ENCODE data around the gene ERF.

Gene ERF

DNA sequence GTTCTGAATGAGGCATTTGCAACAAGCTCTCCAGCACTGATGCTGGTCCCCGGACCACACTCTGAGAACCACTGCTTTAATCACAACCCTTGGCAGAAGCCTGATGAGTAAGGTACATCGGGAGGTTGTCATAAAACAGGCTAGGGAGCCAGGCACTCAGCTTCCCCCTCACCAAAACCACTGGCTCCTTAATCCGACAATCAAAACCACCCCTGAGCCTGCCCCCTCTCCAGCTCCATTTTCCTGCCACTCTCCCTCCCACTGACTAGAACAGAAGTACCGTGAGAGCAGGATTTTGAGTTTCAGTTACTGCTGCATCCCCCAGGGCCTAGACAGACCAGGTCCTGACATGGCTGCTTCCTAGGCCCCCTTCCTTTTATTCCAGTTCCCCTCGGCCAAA, 19.7 kb downstream of the ERF start:
- Histone ChIP-seq H3K4me1 (ENCODE audit: control insufficient read depth in 2 of 2, insufficient read depth in 1 of 2, low read depth in 1 of 2, low read length in 2 of 2) (no peaks in the 10 kb centered on the region), H2AK5ac (ENCODE audit: low read depth, low read length) (no peak overlapping the region), H3K23ac (ENCODE audit: low read depth, low read length, poor library complexity) (no peak overlapping the region), H2BK5ac (ENCODE audit: low read length) (no peak overlapping the region), H3K14ac (ENCODE audit: low read length) (no peak overlapping the region), H3K36me3 (replicated peaks in 1 of 2; ENCODE audit: control insufficient read depth in 2 of 2, insufficient read depth in 2 of 2, low read length in 2 of 2) (peaks cover 58 to 90% of the 10 kb centered on the region in 2 donors), H3K9me3 (replicated peaks in 1 of 2; ENCODE audit: control insufficient read depth in 2 of 2, insufficient read depth in 1 of 2, low read depth in 1 of 2, low read length in 2 of 2) (no peaks in the 10 kb centered on the region), H3K27me3 (ENCODE audit: control insufficient read depth in 3 of 3, insufficient read depth in 3 of 3, low read depth in 1 of 3, low read length in 3 of 3) (no peaks in the 10 kb centered on the region), H3K18ac (ENCODE audit: low read length) (no peak overlapping the region), H2BK120ac (ENCODE audit: low read depth, low read length) (no peak overlapping the region), H2BK15ac (ENCODE audit: low read length) (no peak overlapping the region), H4K8ac (ENCODE audit: low read depth, low read length) (no peak overlapping the region), H3K27ac (replicated peaks; ENCODE audit: low read length) (no peak overlapping the region), H4K91ac (ENCODE audit: low read depth, low read length, poor library complexity) (no peak overlapping the region), H3K79me1 (ENCODE audit: low read depth, low read length) (peaks cover 5% of the 10 kb centered on the region), H2BK12ac (ENCODE audit: low read length) (no peak overlapping the region), H3K4me2 (ENCODE audit: insufficient read depth, low read length, poor library complexity, severe bottlenecking) (no peak overlapping the region), H3K4ac (ENCODE audit: low read length) (no peak overlapping the region), H3K4me3 (ENCODE audit: low read length in 2 of 2) (no peak overlapping the region), H3K9ac (ENCODE audit: low read depth, low read length, poor library complexity) (no peak overlapping the region), H2AFZ (ENCODE audit: low read length) (no peak overlapping the region)
- no CpG with 5 or more reads among the region's 5 CpGs for WGBS, 2 donors (ENCODE audit: extremely low coverage in 2 of 2, insufficient read length in 2 of 2, insufficient replicate concordance in 1 of 2)
- DNase-seq (ENCODE audit: low spot score): no peak

DNA sequence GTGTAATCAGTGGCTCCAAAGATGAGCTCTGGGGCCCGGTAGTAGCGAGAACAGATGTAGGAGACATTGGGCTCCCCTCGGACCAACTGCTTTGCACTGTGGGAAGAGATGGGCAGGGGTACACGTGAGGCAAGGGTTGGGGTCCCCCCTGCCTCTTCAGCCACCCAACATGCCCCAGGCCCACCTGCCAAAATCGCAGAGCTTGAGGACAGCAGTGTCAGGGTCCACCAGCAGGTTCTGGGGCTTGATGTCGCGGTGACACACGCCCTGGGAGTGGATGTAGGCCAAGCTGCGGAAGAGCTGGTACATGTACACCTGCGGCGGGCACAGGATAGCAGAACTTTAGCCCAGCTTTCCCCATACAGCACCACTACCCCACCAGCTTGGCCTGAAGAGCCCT, 20.6 kb downstream of the ERF start:
- Histone ChIP-seq H2BK15ac (ENCODE audit: low read length) (no peak overlapping the region), H3K36me3 (replicated peaks in 1 of 2; ENCODE audit: control insufficient read depth in 2 of 2, insufficient read depth in 2 of 2, low read length in 2 of 2) (peaks cover 60 to 90% of the 10 kb centered on the region in 2 donors), H2BK5ac (ENCODE audit: low read length) (no peak overlapping the region), H3K27ac (replicated peaks; ENCODE audit: low read length) (no peak overlapping the region), H3K9ac (ENCODE audit: low read depth, low read length, poor library complexity) (no peak overlapping the region), H2AFZ (ENCODE audit: low read length) (no peak overlapping the region), H3K9me3 (replicated peaks in 1 of 2; ENCODE audit: control insufficient read depth in 2 of 2, insufficient read depth in 1 of 2, low read depth in 1 of 2, low read length in 2 of 2) (no peaks in the 10 kb centered on the region), H3K4ac (ENCODE audit: low read length) (no peak overlapping the region), H4K8ac (ENCODE audit: low read depth, low read length) (no peak overlapping the region), H3K23ac (ENCODE audit: low read depth, low read length, poor library complexity) (no peak overlapping the region), H3K14ac (ENCODE audit: low read length) (no peak overlapping the region), H3K4me2 (ENCODE audit: insufficient read depth, low read length, poor library complexity, severe bottlenecking) (no peak overlapping the region), H3K18ac (ENCODE audit: low read length) (no peak overlapping the region), H2BK12ac (ENCODE audit: low read length) (no peak overlapping the region), H2AK5ac (ENCODE audit: low read depth, low read length) (no peak overlapping the region), H2BK120ac (ENCODE audit: low read depth, low read length) (no peak overlapping the region), H3K4me1 (ENCODE audit: control insufficient read depth in 2 of 2, insufficient read depth in 1 of 2, low read depth in 1 of 2, low read length in 2 of 2) (peaks cover 0 to 2% of the 10 kb centered on the region in 2 donors), H3K27me3 (ENCODE audit: control insufficient read depth in 3 of 3, insufficient read depth in 3 of 3, low read depth in 1 of 3, low read length in 3 of 3) (no peaks in the 10 kb centered on the region), H3K4me3 (ENCODE audit: low read length in 2 of 2) (peak overlapping the region in 1 of 2 donors; percentile 24), H4K91ac (ENCODE audit: low read depth, low read length, poor library complexity) (no peak overlapping the region), H3K79me1 (ENCODE audit: low read depth, low read length) (peaks cover 5% of the 10 kb centered on the region)
- no CpG with 5 or more reads among the region's 11 CpGs for WGBS, 2 donors (ENCODE audit: extremely low coverage in 2 of 2, insufficient read length in 2 of 2, insufficient replicate concordance in 1 of 2)
- DNase-seq (ENCODE audit: low spot score): no peak

DNA sequence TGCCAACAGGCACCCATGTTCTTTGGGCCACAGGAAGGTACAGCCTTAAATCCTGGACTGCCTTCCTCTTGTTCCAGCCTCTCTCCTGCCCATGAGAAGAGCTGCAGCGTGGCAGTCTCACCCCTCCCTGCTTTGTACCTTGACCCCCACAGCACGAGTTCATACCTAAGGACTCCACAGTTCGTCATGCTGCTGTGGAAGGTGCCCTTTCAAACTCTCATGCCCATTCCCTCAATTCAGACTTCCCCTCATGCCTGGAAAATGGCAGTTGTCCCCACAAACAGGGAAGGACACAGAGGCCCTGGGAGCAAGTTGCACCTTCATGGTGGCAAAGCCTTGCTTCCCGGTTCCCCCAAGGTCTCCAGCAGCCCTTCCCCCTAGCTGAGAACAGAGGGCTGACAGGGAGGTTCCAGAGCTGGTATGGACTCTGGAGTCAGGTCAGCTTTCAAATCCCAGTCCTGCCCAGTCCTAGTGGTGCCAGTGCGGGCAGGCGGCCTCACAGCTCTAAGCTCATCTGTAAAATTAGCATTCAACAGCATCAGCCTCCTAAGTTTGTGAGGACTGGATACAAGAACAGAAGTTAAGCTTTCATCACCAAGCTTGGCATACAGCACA, 21.1 kb downstream of the ERF start:
- no peak overlapping the region for H3K27ac ChIP-seq (replicated peaks; ENCODE audit: low read length)
- H3K4ac ChIP-seq (ENCODE audit: low read length): no peak overlapping the region
- no CpG with 5 or more reads among the region's 6 CpGs for WGBS, 2 donors (ENCODE audit: extremely low coverage in 2 of 2, insufficient read length in 2 of 2, insufficient replicate concordance in 1 of 2)
- H3K14ac ChIP-seq (ENCODE audit: low read length): no peak overlapping the region
- no peak overlapping the region for H2AK5ac ChIP-seq (ENCODE audit: low read depth, low read length)
- no peak overlapping the region for H3K9ac ChIP-seq (ENCODE audit: low read depth, low read length, poor library complexity)
- no peak overlapping the region for H3K4me3 ChIP-seq (ENCODE audit: low read length in 2 of 2)
- H4K8ac ChIP-seq (ENCODE audit: low read depth, low read length): no peak overlapping the region
- H3K23ac ChIP-seq (ENCODE audit: low read depth, low read length, poor library complexity): no peak overlapping the region
- peaks cover 57 to 90% of the 10 kb centered on the region in 2 donors for H3K36me3 ChIP-seq (replicated peaks in 1 of 2; ENCODE audit: control insufficient read depth in 2 of 2, insufficient read depth in 2 of 2, low read length in 2 of 2)
- H2BK5ac ChIP-seq (ENCODE audit: low read length): no peak overlapping the region
- H2AFZ ChIP-seq (ENCODE audit: low read length): no peak overlapping the region
- no peak overlapping the region for H3K18ac ChIP-seq (ENCODE audit: low read length)
- no peak overlapping the region for H2BK15ac ChIP-seq (ENCODE audit: low read length)
- no peak overlapping the region for H4K91ac ChIP-seq (ENCODE audit: low read depth, low read length, poor library complexity)
- no peak overlapping the region for H3K4me2 ChIP-seq (ENCODE audit: insufficient read depth, low read length, poor library complexity, severe bottlenecking)
- peaks cover 0 to 3% of the 10 kb centered on the region in 2 donors for H3K4me1 ChIP-seq (ENCODE audit: control insufficient read depth in 2 of 2, insufficient read depth in 1 of 2, low read depth in 1 of 2, low read length in 2 of 2)
- no peaks in the 10 kb centered on the region for H3K9me3 ChIP-seq (replicated peaks in 1 of 2; ENCODE audit: control insufficient read depth in 2 of 2, insufficient read depth in 1 of 2, low read depth in 1 of 2, low read length in 2 of 2)
- H2BK12ac ChIP-seq (ENCODE audit: low read length): no peak overlapping the region
- peaks cover 3% of the 10 kb centered on the region for H3K79me1 ChIP-seq (ENCODE audit: low read depth, low read length)
- DNase-seq (ENCODE audit: low spot score): no peak
- H3K27me3 ChIP-seq (ENCODE audit: control insufficient read depth in 3 of 3, insufficient read depth in 3 of 3, low read depth in 1 of 3, low read length in 3 of 3): no peaks in the 10 kb centered on the region
- H2BK120ac ChIP-seq (ENCODE audit: low read depth, low read length): no peak overlapping the region

DNA sequence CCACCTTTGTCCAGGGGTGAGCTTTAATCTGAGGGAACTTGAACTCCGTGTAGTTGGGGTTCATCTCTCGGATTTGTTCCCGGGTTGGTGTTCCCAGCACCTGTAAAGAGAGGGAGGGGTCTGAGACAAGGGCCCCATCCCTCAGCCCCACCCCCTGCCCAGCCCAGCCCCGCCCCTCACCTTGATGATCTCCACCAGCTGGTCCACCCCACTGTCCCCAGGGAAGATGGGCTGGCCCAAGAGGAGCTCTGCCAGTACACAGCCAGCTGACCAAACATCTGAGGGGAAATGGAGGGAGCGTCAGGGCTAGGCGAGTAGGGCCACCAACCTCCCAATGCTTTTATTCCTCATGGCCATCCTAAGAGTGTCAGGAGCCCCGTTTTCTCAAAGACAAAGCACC, 21.8 kb downstream of the ERF start:
- Histone ChIP-seq H3K79me1 (ENCODE audit: low read depth, low read length) (peaks cover 1% of the 10 kb centered on the region), H3K9me3 (replicated peaks in 1 of 2; ENCODE audit: control insufficient read depth in 2 of 2, insufficient read depth in 1 of 2, low read depth in 1 of 2, low read length in 2 of 2) (no peaks in the 10 kb centered on the region), H2AK5ac (ENCODE audit: low read depth, low read length) (no peak overlapping the region), H4K8ac (ENCODE audit: low read depth, low read length) (no peak overlapping the region), H3K4me1 (ENCODE audit: control insufficient read depth in 2 of 2, insufficient read depth in 1 of 2, low read depth in 1 of 2, low read length in 2 of 2) (peaks cover 0 to 3% of the 10 kb centered on the region in 2 donors), H3K4me3 (ENCODE audit: low read length in 2 of 2) (no peak overlapping the region), H3K14ac (ENCODE audit: low read length) (no peak overlapping the region), H3K9ac (ENCODE audit: low read depth, low read length, poor library complexity) (no peak overlapping the region), H4K91ac (ENCODE audit: low read depth, low read length, poor library complexity) (no peak overlapping the region), H3K27me3 (ENCODE audit: control insufficient read depth in 3 of 3, insufficient read depth in 3 of 3, low read depth in 1 of 3, low read length in 3 of 3) (no peaks in the 10 kb centered on the region), H2AFZ (ENCODE audit: low read length) (no peak overlapping the region), H3K27ac (replicated peaks; ENCODE audit: low read length) (no peak overlapping the region), H2BK5ac (ENCODE audit: low read length) (no peak overlapping the region), H3K23ac (ENCODE audit: low read depth, low read length, poor library complexity) (no peak overlapping the region), H3K4me2 (ENCODE audit: insufficient read depth, low read length, poor library complexity, severe bottlenecking) (no peak overlapping the region), H2BK120ac (ENCODE audit: low read depth, low read length) (no peak overlapping the region), H2BK12ac (ENCODE audit: low read length) (no peak overlapping the region), H3K36me3 (replicated peaks in 1 of 2; ENCODE audit: control insufficient read depth in 2 of 2, insufficient read depth in 2 of 2, low read length in 2 of 2) (peaks cover 58 to 92% of the 10 kb centered on the region in 2 donors), H3K4ac (ENCODE audit: low read length) (no peak overlapping the region), H2BK15ac (ENCODE audit: low read length) (no peak overlapping the region), H3K18ac (ENCODE audit: low read length) (no peak overlapping the region)
- WGBS, 2 donors (ENCODE audit: extremely low coverage in 2 of 2, insufficient read length in 2 of 2, insufficient replicate concordance in 1 of 2): no CpG with 5 or more reads among the region's 7 CpGs
- no peak for DNase-seq (ENCODE audit: low spot score)

All from neuronal stem cell (in vitro differentiated cells).